Neural progenitor cell (in vitro differentiated cells): Measurements from ENCODE around the gene ZBTB20. TPM values are rescaled to one million over a fixed set of nuclear protein-coding genes. Genes with fewer than 3 reads are reported as not detected.

Experiments used
- DNase-seq: peaks from one replicate; pipeline ENCODE4 v3.0.0-alpha.2; 2016; ENCODE audit warnings: low spot score
- H2AFZ ChIP-seq: fragments of 200-600 bp; sonication (generic); replicated peaks from 2 replicates; pipeline ENCODE4 v1.6.1; 2016; ENCODE audit warnings: antibody characterized with exemption
- H3F3A ChIP-seq: fragments of 200-600 bp; sonication (generic); 2 replicates; pipeline ENCODE4 v1.6.1; 2016; ENCODE audit warnings: antibody characterized with exemption, low read depth
- H3K27ac ChIP-seq: fragments of 200-600 bp; sonication (generic); 2 replicates; pipeline ENCODE4 v1.5.1; 2016; ENCODE audit warnings: mild to moderate bottlenecking
- H3K27me3 ChIP-seq: fragments of 200-600 bp; sonication (generic); 2 replicates; pipeline ENCODE4 v1.6.1; 2016; ENCODE audit warnings: mild to moderate bottlenecking, moderate library complexity
- H3K36me3 ChIP-seq: fragments of 200-600 bp; sonication (generic); 2 replicates; pipeline ENCODE4 v1.5.1; 2016
- H3K4me1 ChIP-seq: fragments of 200-600 bp; sonication (generic); 2 replicates; pipeline ENCODE4 v1.6.1; 2016; ENCODE audit warnings: mixed run types
- H3K4me2 ChIP-seq: fragments of 200-600 bp; sonication (generic); 2 replicates; pipeline ENCODE4 v1.6.1; 2016
- H3K4me3 ChIP-seq: fragments of 200-600 bp; sonication (generic); 2 replicates; pipeline ENCODE4 v1.5.1; 2016
- H3K79me2 ChIP-seq: fragments of 200-600 bp; sonication (generic); 2 replicates; pipeline ENCODE4 v1.6.1; 2016; ENCODE audit warnings: low read depth
- H3K9ac ChIP-seq: fragments of 200-600 bp; sonication (generic); 2 replicates; pipeline ENCODE4 v1.6.1; 2016
- H3K9me3 ChIP-seq: fragments of 200-600 bp; sonication (generic); 2 replicates; pipeline ENCODE4 v1.5.1; 2016; ENCODE audit warnings: low read depth
- H4K20me1 ChIP-seq: fragments of 200-600 bp; sonication (generic); 2 replicates; pipeline ENCODE4 v1.6.1; 2016; ENCODE audit warnings: low read depth
- H3K27ac Mint-ChIP-seq: 3 replicates; pipeline ENCODE4 v1.8.0; 2021; ENCODE audit warnings: mixed read lengths
- H3K27me3 Mint-ChIP-seq: 2 replicates; pipeline ENCODE4 v1.8.0; 2022; ENCODE audit warnings: low read depth, mild to moderate bottlenecking, inconsistent platforms, moderate library complexity, mixed read lengths; ENCODE audit not compliant: insufficient read depth
- H3K36me3 Mint-ChIP-seq: 3 replicates; pipeline ENCODE4 v1.8.0; 2021; ENCODE audit warnings: mixed read lengths
- H3K4me1 Mint-ChIP-seq: 3 replicates; pipeline ENCODE4 v1.8.0; 2021; ENCODE audit warnings: mixed read lengths
- H3K4me3 Mint-ChIP-seq: 3 replicates; pipeline ENCODE4 v1.8.0; 2021; ENCODE audit warnings: mild to moderate bottlenecking, moderate library complexity, mixed read lengths
- H3K9me3 Mint-ChIP-seq: 3 replicates; pipeline ENCODE4 v1.8.0; 2020; ENCODE audit warnings: mixed read lengths
- EZH2 ChIP-seq: fragments of 200-600 bp; sonication (generic); IDR thresholded peaks from 2 replicates; pipeline ENCODE4 v1.6.1; 2017; ENCODE audit warnings: antibody characterized with exemption, mild to moderate bottlenecking, moderate library complexity
- EZH2phosphoT487 ChIP-seq: fragments of 200-600 bp; sonication (generic); IDR thresholded peaks from 2 replicates; pipeline ENCODE4 v1.6.1; 2017; ENCODE audit warnings: antibody characterized with exemption
- total RNA-seq: library from RNA; depleted of rRNA; stranded (reverse); fragments of >200 nt; gene quantifications from 2 replicates; pipeline ENCODE4 v1.2.3, GENCODE V29; 2015; ENCODE audit warnings: low replicate concordance
- TF ChIP-seq, protein P1 (sequence below): fragments of 200-600 bp; sonication (generic); IDR thresholded peaks from 2 replicates; pipeline ENCODE4 v1.5.1; 2017; ENCODE audit warnings: antibody characterized with exemption, mild to moderate bottlenecking

Gene ZBTB20
- total RNA-seq, 1 donor from 2014 or later = 1.9 TPM

DNA sequence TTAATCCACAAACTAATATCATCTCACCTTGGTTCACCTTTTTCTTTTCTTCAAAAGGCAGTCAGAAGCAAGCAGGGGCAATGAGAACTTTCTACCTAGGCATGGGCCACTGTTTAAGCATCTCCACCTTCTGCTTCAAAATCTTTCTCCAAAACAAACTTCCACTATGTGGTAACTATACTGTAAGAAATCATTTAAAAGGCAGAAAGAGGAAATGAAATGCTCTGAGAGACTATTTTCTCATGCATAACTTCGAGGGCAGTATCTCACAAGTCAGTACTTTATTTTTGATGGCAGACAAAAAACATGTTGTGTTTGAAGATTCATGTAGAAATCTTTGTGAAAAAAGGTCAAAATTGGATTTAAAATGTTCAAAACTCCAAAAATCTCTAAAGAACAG is 419.7 kb downstream of the ZBTB20 start:
- H3K4me3 ChIP-seq = no peak overlapping the region
- no peaks in the 10 kb centered on the region for H3F3A ChIP-seq
- no peaks in the 10 kb centered on the region for H3K9me3 Mint-ChIP-seq
- no peak overlapping the region for H3K4me2 ChIP-seq
- no peak overlapping the region for H3K4me3 Mint-ChIP-seq
- no peaks in the 10 kb centered on the region for H3K79me2 ChIP-seq
- no peak overlapping the region for H2AFZ ChIP-seq
- no peaks in the 10 kb centered on the region for H3K27me3 ChIP-seq
- no peak overlapping the region for H3K9ac ChIP-seq
- H3K27me3 Mint-ChIP-seq = no peaks in the 10 kb centered on the region
- H3K27ac Mint-ChIP-seq = no peak overlapping the region
- no peak overlapping the region for H3K27ac ChIP-seq
- H3K36me3 ChIP-seq = no peaks in the 10 kb centered on the region
- H3K36me3 Mint-ChIP-seq = no peaks in the 10 kb centered on the region
- no peaks in the 10 kb centered on the region for H3K9me3 ChIP-seq
- H3K4me1 ChIP-seq = peaks cover 10% of the 10 kb centered on the region
- H4K20me1 ChIP-seq = no peaks in the 10 kb centered on the region
- DNase-seq = no peak
- H3K4me1 Mint-ChIP-seq = no peaks in the 10 kb centered on the region
- TF ChIP-seq EZH2phosphoT487 = no peak
- TF ChIP-seq, protein P1, sequence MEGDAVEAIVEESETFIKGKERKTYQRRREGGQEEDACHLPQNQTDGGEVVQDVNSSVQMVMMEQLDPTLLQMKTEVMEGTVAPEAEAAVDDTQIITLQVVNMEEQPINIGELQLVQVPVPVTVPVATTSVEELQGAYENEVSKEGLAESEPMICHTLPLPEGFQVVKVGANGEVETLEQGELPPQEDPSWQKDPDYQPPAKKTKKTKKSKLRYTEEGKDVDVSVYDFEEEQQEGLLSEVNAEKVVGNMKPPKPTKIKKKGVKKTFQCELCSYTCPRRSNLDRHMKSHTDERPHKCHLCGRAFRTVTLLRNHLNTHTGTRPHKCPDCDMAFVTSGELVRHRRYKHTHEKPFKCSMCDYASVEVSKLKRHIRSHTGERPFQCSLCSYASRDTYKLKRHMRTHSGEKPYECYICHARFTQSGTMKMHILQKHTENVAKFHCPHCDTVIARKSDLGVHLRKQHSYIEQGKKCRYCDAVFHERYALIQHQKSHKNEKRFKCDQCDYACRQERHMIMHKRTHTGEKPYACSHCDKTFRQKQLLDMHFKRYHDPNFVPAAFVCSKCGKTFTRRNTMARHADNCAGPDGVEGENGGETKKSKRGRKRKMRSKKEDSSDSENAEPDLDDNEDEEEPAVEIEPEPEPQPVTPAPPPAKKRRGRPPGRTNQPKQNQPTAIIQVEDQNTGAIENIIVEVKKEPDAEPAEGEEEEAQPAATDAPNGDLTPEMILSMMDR = no peak
- TF ChIP-seq EZH2 = no peak

DNA sequence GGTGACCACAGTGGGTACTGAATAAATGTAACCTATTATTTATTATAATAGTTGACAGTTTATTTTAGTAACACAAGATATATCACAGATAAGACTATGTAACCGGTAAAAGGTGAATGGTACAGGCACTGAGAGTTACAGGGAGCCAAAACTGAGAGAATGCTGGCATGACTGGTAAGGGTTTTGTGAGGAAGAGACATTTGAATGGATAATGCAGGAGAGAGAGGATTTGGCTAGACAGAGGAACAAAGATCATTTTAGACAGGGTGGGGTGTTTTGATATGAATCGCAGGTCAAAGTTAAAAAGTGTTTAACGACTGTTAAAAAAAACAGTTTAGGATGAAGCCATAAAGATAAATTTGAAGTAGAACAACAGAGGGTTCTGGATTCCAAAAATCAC is 421.1 kb downstream of the ZBTB20 start:
- no peak overlapping the region for H3K9ac ChIP-seq
- no peak overlapping the region for H3K4me3 Mint-ChIP-seq
- H3K27ac Mint-ChIP-seq = peak overlapping the region; percentile 4
- H3K79me2 ChIP-seq = no peaks in the 10 kb centered on the region
- H3K27me3 Mint-ChIP-seq = no peaks in the 10 kb centered on the region
- H3K36me3 Mint-ChIP-seq = no peaks in the 10 kb centered on the region
- DNase-seq = no peak
- H3F3A ChIP-seq = no peaks in the 10 kb centered on the region
- H3K4me2 ChIP-seq = no peak overlapping the region
- H3K27ac ChIP-seq = no peak overlapping the region
- H3K4me1 ChIP-seq = peaks cover 8% of the 10 kb centered on the region
- H3K4me1 Mint-ChIP-seq = no peaks in the 10 kb centered on the region
- H2AFZ ChIP-seq = no peak overlapping the region
- no peaks in the 10 kb centered on the region for H3K9me3 Mint-ChIP-seq
- H3K27me3 ChIP-seq = no peaks in the 10 kb centered on the region
- H3K9me3 ChIP-seq = no peaks in the 10 kb centered on the region
- no peak for TF ChIP-seq EZH2
- TF ChIP-seq EZH2phosphoT487 = no peak
- TF ChIP-seq, protein P1 = no peak
- H3K4me3 ChIP-seq = no peak overlapping the region
- H3K36me3 ChIP-seq = no peaks in the 10 kb centered on the region
- H4K20me1 ChIP-seq = no peaks in the 10 kb centered on the region

DNA sequence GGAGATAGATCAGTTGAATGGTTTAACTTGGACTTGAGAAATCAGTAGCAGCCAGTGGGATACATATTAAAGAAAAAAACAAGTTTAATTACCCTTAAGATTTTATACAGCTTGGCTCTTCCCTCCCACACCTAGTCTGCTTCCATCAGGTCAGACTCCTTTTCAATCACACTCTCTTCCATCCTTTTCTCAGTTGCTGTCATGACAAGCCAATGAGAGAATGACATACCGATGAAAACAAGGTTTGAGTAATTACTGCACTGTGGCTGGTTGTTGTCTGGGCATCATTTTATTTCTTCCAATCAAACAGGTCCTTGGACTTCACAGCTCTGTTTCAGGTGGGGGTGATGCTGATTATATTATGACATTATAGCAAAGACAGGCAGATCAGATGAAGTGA is 424.6 kb downstream of the ZBTB20 start:
- Histone ChIP-seq H3K4me2 (no peak overlapping the region), H3K27ac (no peak overlapping the region), H4K20me1 (no peaks in the 10 kb centered on the region), H3K79me2 (no peaks in the 10 kb centered on the region), H3F3A (no peaks in the 10 kb centered on the region), H3K27me3 (no peaks in the 10 kb centered on the region), H3K9ac (no peak overlapping the region), H3K4me1 (no peaks in the 10 kb centered on the region), H3K9me3 (no peaks in the 10 kb centered on the region), H3K36me3 (no peaks in the 10 kb centered on the region), H2AFZ (no peak overlapping the region), H3K4me3 (no peak overlapping the region)
- no peak overlapping the region for H3K4me3 Mint-ChIP-seq
- DNase-seq = no peak
- no peaks in the 10 kb centered on the region for H3K9me3 Mint-ChIP-seq
- H3K36me3 Mint-ChIP-seq = no peaks in the 10 kb centered on the region
- H3K27ac Mint-ChIP-seq = no peak overlapping the region
- H3K4me1 Mint-ChIP-seq = no peaks in the 10 kb centered on the region
- no peak for TF ChIP-seq EZH2
- TF ChIP-seq, protein P1 = no peak
- TF ChIP-seq EZH2phosphoT487 = no peak
- no peaks in the 10 kb centered on the region for H3K27me3 Mint-ChIP-seq
